SK-N-SH treated with all-trans-retinoic acid at 6 μM for 48 hours (cell line): Measurements from ENCODE around the gene STK26.
A peak's percentile ranks its signal among the peaks of the same experiment; 100 is the strongest.

ENCODE experiments used
- ATAC-seq: fragments of 200-7000 bp; cut with Tn5 transposase; 3 replicates; pipeline ENCODE4 v1.9.1; 2020; ENCODE audit warnings: mild to moderate bottlenecking, moderate library complexity
- ARNTL ChIP-seq: fragments of 450-650 bp; formaldehyde crosslinking; IDR thresholded peaks from 2 replicates; pipeline ENCODE4 v1.5.0; 2020; ENCODE audit warnings: low read depth, mild to moderate bottlenecking, moderate library complexity, borderline replicate concordance
- ESRRG ChIP-seq: fragments of 250-450 bp; sonication (Bioruptor Pico); IDR thresholded peaks from 2 replicates; pipeline ENCODE4 v1.6.1; 2021; ENCODE audit warnings: mild to moderate bottlenecking
- GLIS3 ChIP-seq: fragments of 250-450 bp; sonication (Bioruptor Pico); IDR thresholded peaks from 2 replicates; pipeline ENCODE4 v1.5.0; 2020; ENCODE audit warnings: mild to moderate bottlenecking, moderate library complexity
- OSR1 ChIP-seq: fragments of 250-450 bp; sonication (Bioruptor Pico); IDR thresholded peaks from 2 replicates; pipeline ENCODE4 v1.8.0; 2022; ENCODE audit warnings: moderate library complexity, mild to moderate bottlenecking, inconsistent platforms
- PATZ1 ChIP-seq: fragments of 250-450 bp; sonication (Bioruptor Pico); IDR thresholded peaks from 2 replicates; pipeline ENCODE4 v1.8.0; 2020; ENCODE audit warnings: mild to moderate bottlenecking, moderate library complexity, borderline replicate concordance
- PPARA ChIP-seq: fragments of 250-450 bp; sonication (Bioruptor Pico); IDR thresholded peaks from 2 replicates; pipeline ENCODE4 v1.5.0; 2020; ENCODE audit warnings: mild to moderate bottlenecking, borderline replicate concordance
- RARB ChIP-seq: fragments of 250-450 bp; sonication (Bioruptor Pico); IDR thresholded peaks from 2 replicates; pipeline ENCODE4 v1.8.0; 2021; ENCODE audit warnings: mild to moderate bottlenecking, moderate library complexity
- SNAI2 ChIP-seq: fragments of 250-450 bp; sonication (Bioruptor Pico); IDR thresholded peaks from 2 replicates; pipeline ENCODE4 v1.5.0; 2020; ENCODE audit warnings: mild to moderate bottlenecking, moderate library complexity
- TCF4 ChIP-seq: fragments of 250-450 bp; sonication (Bioruptor Pico); IDR thresholded peaks from 2 replicates; pipeline ENCODE4 v1.8.0; 2021; ENCODE audit warnings: mild to moderate bottlenecking, moderate library complexity, borderline replicate concordance
- TOX ChIP-seq: fragments of 250-450 bp; sonication (Bioruptor Pico); IDR thresholded peaks from 2 replicates; pipeline ENCODE4 v1.8.0; 2021; ENCODE audit warnings: mild to moderate bottlenecking, moderate library complexity, borderline replicate concordance
- ZFP3 ChIP-seq: fragments of 250-450 bp; sonication (Bioruptor Pico); IDR thresholded peaks from 2 replicates; pipeline ENCODE4 v1.5.0; 2020; ENCODE audit warnings: mild to moderate bottlenecking, moderate library complexity
- ZFP30 ChIP-seq: fragments of 450-650 bp; formaldehyde crosslinking; IDR thresholded peaks from 2 replicates; pipeline ENCODE4 v1.5.0; 2022; ENCODE audit warnings: mild to moderate bottlenecking, moderate library complexity
- ZNF70 ChIP-seq: fragments of 450-650 bp; formaldehyde crosslinking; IDR thresholded peaks from 2 replicates; pipeline ENCODE4 v1.5.0; 2020; ENCODE audit warnings: mild to moderate bottlenecking, moderate library complexity
- TF ChIP-seq, protein P1 (sequence below): fragments of 250-450 bp; sonication (Bioruptor Pico); IDR thresholded peaks from 2 replicates; pipeline ENCODE4 v1.8.0; 2021; ENCODE audit warnings: low read depth, mild to moderate bottlenecking, moderate library complexity, borderline replicate concordance
- TF ChIP-seq, protein P2 (sequence below): fragments of 250-450 bp; sonication (Bioruptor Pico); IDR thresholded peaks from 2 replicates; pipeline ENCODE4 v1.5.1; 2021; ENCODE audit warnings: mild to moderate bottlenecking, moderate library complexity
- TF ChIP-seq, protein P3 (sequence below): fragments of 250-450 bp; sonication (Bioruptor Pico); IDR thresholded peaks from 2 replicates; pipeline ENCODE4 v1.5.0; 2020; ENCODE audit warnings: mild to moderate bottlenecking, moderate library complexity

Gene STK26

DNA sequence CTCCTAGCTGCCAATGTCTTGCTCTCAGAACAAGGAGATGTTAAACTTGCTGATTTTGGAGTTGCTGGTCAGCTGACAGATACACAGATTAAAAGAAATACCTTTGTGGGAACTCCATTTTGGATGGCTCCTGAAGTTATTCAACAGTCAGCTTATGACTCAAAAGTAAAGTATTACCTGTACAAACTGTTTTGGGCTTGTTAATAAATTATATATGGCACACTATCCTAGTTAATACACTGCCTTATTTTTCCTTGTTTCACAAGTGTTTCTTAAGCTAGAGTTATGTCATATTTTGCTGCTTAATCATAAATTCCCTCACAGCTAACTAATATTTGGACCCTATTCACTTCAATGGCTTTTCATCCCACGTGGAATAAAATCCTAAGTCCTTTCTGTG lies 45.3 kb downstream of the STK26 start (continued):
- no peak for TF ChIP-seq PATZ1
- TF ChIP-seq, protein P1, sequence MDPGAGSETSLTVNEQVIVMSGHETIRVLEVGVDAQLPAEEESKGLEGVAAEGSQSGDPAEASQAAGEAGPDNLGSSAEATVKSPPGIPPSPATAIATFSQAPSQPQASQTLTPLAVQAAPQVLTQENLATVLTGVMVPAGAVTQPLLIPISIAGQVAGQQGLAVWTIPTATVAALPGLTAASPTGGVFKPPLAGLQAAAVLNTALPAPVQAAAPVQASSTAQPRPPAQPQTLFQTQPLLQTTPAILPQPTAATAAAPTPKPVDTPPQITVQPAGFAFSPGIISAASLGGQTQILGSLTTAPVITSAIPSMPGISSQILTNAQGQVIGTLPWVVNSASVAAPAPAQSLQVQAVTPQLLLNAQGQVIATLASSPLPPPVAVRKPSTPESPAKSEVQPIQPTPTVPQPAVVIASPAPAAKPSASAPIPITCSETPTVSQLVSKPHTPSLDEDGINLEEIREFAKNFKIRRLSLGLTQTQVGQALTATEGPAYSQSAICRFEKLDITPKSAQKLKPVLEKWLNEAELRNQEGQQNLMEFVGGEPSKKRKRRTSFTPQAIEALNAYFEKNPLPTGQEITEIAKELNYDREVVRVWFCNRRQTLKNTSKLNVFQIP (CRISPR knock-in tag), result no peak
- TF ChIP-seq OSR1, result no peak

- TF ChIP-seq PPARA (CRISPR knock-in tag) (no peak), ZNF70 (CRISPR knock-in tag) (no peak), ESRRG (CRISPR knock-in tag) (no peak), PATZ1 (no peak), ARNTL (CRISPR knock-in tag) (no peak), SNAI2 (CRISPR knock-in tag) (no peak)
- TF ChIP-seq, protein P1 (CRISPR knock-in tag), result no peak
- TF ChIP-seq, protein P2, sequence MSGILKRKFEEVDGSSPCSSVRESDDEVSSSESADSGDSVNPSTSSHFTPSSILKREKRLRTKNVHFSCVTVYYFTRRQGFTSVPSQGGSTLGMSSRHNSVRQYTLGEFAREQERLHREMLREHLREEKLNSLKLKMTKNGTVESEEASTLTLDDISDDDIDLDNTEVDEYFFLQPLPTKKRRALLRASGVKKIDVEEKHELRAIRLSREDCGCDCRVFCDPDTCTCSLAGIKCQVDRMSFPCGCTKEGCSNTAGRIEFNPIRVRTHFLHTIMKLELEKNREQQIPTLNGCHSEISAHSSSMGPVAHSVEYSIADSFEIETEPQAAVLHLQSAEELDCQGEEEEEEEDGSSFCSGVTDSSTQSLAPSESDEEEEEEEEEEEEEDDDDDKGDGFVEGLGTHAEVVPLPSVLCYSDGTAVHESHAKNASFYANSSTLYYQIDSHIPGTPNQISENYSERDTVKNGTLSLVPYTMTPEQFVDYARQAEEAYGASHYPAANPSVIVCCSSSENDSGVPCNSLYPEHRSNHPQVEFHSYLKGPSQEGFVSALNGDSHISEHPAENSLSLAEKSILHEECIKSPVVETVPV, result no peak
- TF ChIP-seq, protein P3, sequence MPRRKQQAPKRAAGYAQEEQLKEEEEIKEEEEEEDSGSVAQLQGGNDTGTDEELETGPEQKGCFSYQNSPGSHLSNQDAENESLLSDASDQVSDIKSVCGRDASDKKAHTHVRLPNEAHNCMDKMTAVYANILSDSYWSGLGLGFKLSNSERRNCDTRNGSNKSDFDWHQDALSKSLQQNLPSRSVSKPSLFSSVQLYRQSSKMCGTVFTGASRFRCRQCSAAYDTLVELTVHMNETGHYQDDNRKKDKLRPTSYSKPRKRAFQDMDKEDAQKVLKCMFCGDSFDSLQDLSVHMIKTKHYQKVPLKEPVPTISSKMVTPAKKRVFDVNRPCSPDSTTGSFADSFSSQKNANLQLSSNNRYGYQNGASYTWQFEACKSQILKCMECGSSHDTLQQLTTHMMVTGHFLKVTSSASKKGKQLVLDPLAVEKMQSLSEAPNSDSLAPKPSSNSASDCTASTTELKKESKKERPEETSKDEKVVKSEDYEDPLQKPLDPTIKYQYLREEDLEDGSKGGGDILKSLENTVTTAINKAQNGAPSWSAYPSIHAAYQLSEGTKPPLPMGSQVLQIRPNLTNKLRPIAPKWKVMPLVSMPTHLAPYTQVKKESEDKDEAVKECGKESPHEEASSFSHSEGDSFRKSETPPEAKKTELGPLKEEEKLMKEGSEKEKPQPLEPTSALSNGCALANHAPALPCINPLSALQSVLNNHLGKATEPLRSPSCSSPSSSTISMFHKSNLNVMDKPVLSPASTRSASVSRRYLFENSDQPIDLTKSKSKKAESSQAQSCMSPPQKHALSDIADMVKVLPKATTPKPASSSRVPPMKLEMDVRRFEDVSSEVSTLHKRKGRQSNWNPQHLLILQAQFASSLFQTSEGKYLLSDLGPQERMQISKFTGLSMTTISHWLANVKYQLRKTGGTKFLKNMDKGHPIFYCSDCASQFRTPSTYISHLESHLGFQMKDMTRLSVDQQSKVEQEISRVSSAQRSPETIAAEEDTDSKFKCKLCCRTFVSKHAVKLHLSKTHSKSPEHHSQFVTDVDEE (CRISPR knock-in tag), result no peak
- ATAC-seq, result peak; percentile 78
These were observed 48.2 kb downstream of the STK26 start for GRCh38 chrX:132071254-132071653.

DNA sequence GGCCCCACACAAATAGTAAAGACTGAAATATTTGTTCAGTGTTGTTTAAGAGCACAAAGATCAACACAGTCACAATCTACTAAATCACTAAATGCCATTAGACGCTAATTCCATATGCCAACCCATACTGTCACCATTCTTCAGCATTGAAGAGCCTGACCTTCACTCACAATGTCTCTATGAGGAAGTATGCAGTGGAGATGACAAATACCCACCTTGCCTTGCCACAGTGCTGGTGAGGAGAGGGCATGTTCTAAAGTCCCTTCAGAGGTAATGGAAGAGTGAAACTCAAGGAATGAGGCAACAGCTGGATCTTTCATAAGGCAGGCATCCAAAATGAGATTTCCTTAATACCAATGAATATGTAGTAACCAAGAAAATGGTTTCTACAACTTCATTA lies 54.3 kb downstream of the STK26 start:
- TF ChIP-seq OSR1 (no peak), GLIS3 (no peak), ZFP3 (no peak), TOX (CRISPR knock-in tag) (no peak), ZNF70 (CRISPR knock-in tag) (no peak), ARNTL (CRISPR knock-in tag) (no peak), TCF4 (CRISPR knock-in tag) (no peak), ZFP30 (CRISPR knock-in tag) (no peak)
- ATAC-seq, result no peak

GRCh38 chrX:132077912-132078311 lies 54.8 kb downstream of the STK26 start:
- no peak for ATAC-seq
- TF ChIP-seq RARB (CRISPR knock-in tag), result no peak
